ENCODE measurements around the gene SH3PXD2A. TPM values are rescaled to one million over a fixed set of nuclear protein-coding genes. Genes with fewer than 3 reads are reported as not detected.

The SH3PXD2A gene
- total RNA-seq, 4 donors from 2014 or later = 6.2 to 16.8 (median 11.4) TPM

- intact Hi-C loops (cut with DNase I; ENCODE audit: low total_unique reads) (no loop called here), in situ Hi-C loops (cut with MboI; ENCODE audit: low sequenced_read_pairs in 4 of 4) (loop anchor here in 1 of 4 donors (10.0 kb wide), 1 partner anchor 76 kb away; no protein-coding TSS in a partner anchor)
- Histone ChIP-seq H3K27me3 (no peaks in the 10 kb centered on the region), H3K4me3 (no peak overlapping the region), H3K27ac (no peak overlapping the region), H3K4me1 (peaks cover 24 to 25% of the 10 kb centered on the region in 2 donors), H3K36me3 (no peaks in the 10 kb centered on the region), H3K9me3 (no peaks in the 10 kb centered on the region)
- no peak for ATAC-seq
- TF ChIP-seq CTCF (IDR thresholded peaks at IDR 0.05 in 4 of 5, conservative IDR thresholded peaks at IDR 0.05 in 1 of 5) (no peak), POLR2A (IDR thresholded peaks at IDR 0.05) (no peak)
- DNase-seq = no peak
Measured at GRCh38 chr10:103768345-103768744, 87.0 kb downstream of the SH3PXD2A start.

GRCh38 chr10:103767756-103768155 lies 87.6 kb downstream of the SH3PXD2A start:
- no peak overlapping the region for H3K4me3 ChIP-seq
- ATAC-seq (no peak), DNase-seq (no peak)
- in situ Hi-C loops (cut with MboI; ENCODE audit: low sequenced_read_pairs in 4 of 4) (loop anchor here in 1 of 4 donors (10.0 kb wide), 1 partner anchor 77 kb away; no protein-coding TSS in a partner anchor), intact Hi-C loops (cut with DNase I; ENCODE audit: low total_unique reads) (no loop called here)
- H3K36me3 ChIP-seq = no peaks in the 10 kb centered on the region
- no peak overlapping the region for H3K27ac ChIP-seq
- TF ChIP-seq POLR2A (IDR thresholded peaks at IDR 0.05) (no peak), CTCF (IDR thresholded peaks at IDR 0.05 in 4 of 5, conservative IDR thresholded peaks at IDR 0.05 in 1 of 5) (no peak)
- H3K27me3 ChIP-seq = no peaks in the 10 kb centered on the region
- H3K4me1 ChIP-seq = peaks cover 26 to 30% of the 10 kb centered on the region in 2 donors
- no peaks in the 10 kb centered on the region for H3K9me3 ChIP-seq

- Histone ChIP-seq H3K4me3 (no peak overlapping the region), H3K4me1 (peaks cover 31 to 38% of the 10 kb centered on the region in 2 donors), H3K27ac (no peak overlapping the region)
Measured at GRCh38 chr10:103766751-103767505, 88.4 kb downstream of the SH3PXD2A start.

GRCh38 chr10:103765981-103766380 lies 89.4 kb downstream of the SH3PXD2A start:
- ATAC-seq = no peak
- peak in 1 of 2 donors; percentile 38 for DNase-seq
- in situ Hi-C loops (cut with MboI; ENCODE audit: low sequenced_read_pairs in 4 of 4) = loop anchor here in 1 of 4 donors (10.0 kb wide), 1 partner anchor 79 kb away; no protein-coding TSS in a partner anchor

More at GRCh38 chr10:103766751-103767505, 88.4 kb downstream of the SH3PXD2A start:
- DNase-seq (no peak), ATAC-seq (no peak)
- Histone ChIP-seq H3K9me3 (no peaks in the 10 kb centered on the region), H3K36me3 (no peaks in the 10 kb centered on the region), H3K27me3 (no peaks in the 10 kb centered on the region)
- TF ChIP-seq CTCF (IDR thresholded peaks at IDR 0.05 in 4 of 5, conservative IDR thresholded peaks at IDR 0.05 in 1 of 5) = no peak
- TF ChIP-seq POLR2A (IDR thresholded peaks at IDR 0.05) = no peak
- intact Hi-C loops (cut with DNase I; ENCODE audit: low total_unique reads) = no loop called here
- in situ Hi-C loops (cut with MboI; ENCODE audit: low sequenced_read_pairs in 4 of 4) = loop anchor here in 1 of 4 donors (10.0 kb wide), 1 partner anchor 78 kb away; no protein-coding TSS in a partner anchor

More at GRCh38 chr10:103765981-103766380, 89.4 kb downstream of the SH3PXD2A start:
- H3K27me3 ChIP-seq = no peaks in the 10 kb centered on the region
- H3K9me3 ChIP-seq = no peaks in the 10 kb centered on the region
- H3K27ac ChIP-seq = peak overlapping the region in 1 of 4 donors; percentile 1
- H3K36me3 ChIP-seq = no peaks in the 10 kb centered on the region
- no peak for TF ChIP-seq POLR2A (IDR thresholded peaks at IDR 0.05)
- no peak for TF ChIP-seq CTCF (IDR thresholded peaks at IDR 0.05 in 4 of 5, conservative IDR thresholded peaks at IDR 0.05 in 1 of 5)
- intact Hi-C loops (cut with DNase I; ENCODE audit: low total_unique reads) = no loop called here
- no peak overlapping the region for H3K4me3 ChIP-seq
- peaks cover 37 to 48% of the 10 kb centered on the region in 2 donors for H3K4me1 ChIP-seq

Data from gastrocnemius medialis (tissue), 4 donors.